GM18867 (cell line): ENCODE measurements around the gene OGFRL1.

Experiments
- ATAC-seq: cut with Tn5 transposase; IDR thresholded peaks from one replicate; pipeline ENCODE4 v1.9.1; 2021; ENCODE audit warnings: mild to moderate bottlenecking, moderate library complexity; ENCODE audit not compliant: unreplicated experiment

OGFRL1 gene

DNA sequence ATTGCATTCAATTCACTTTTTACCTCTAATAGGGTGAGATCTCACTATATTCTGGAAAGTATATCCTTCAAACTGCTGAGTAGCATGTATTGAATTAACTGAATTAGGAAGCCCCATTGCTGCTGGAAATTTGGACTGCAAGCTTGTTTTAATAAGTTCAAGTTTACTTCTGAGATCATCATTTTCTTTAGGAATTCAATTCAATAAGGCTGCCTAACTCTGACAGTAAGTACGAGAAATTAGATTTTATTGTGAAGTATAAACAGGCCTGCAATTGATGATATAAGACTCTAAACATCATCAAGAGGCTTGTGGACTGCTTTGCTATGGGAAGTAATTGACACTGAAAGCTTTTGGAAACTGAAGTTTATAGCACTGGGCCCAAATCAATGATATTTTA is 44.4 kb downstream of the OGFRL1 start:
- no peak for ATAC-seq

DNA sequence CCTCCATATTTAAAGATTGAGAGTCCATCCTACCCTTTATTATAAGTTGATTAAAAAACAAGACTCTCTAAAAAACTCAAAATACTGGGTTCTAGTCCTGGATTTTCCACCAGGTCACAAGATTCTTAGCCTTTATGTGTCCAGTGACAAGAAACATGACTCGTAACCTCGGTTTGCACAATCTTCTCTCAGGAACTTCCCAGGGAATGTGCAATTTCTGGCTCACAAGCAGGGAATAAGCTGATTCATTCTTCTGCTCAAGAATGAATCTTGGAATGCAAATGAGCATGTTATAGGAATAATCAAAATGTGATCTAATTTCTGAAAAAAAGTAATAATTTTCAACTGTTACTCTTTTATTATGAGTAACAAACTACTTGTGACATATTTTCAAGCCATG is 45.1 kb downstream of the OGFRL1 start:
- no peak for ATAC-seq

DNA sequence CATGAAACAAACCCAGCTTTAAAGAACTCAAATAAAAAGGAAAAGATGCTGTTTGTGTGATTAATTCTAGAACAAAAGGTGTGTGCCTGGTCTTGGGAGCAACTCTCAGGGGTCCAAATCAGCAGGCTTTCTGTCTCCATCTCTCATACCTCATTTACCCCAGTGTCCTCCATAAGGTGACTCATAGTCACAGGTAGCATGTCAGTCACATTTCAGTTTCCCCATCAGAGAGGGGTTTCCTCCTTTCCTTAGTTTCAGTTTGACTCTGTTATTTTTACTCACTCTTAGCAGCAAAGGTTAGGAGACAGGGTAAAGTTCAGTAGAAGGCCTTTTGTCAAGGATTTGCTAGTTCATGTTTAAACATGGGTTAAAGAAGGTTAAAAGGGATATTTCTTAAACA is 46.2 kb downstream of the OGFRL1 start:
- ATAC-seq: no peak

DNA sequence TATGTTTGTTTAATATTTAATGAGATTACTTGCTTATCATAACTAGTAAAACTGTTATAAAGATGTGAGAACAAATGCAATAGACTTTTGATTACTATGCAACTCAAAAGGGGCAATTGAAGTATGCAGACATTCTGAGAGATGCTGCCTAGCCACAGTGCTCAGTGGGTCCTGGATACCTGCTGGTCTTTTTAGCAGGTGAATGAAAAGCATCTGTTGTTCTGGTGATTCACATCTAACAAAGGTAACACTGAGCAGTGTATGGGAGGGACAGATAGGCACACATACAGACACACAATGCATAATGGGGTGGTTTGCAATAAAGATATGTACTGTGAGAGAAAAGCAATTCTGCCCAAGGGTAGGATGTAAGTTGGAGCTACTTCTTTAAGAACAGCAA is 46.9 kb downstream of the OGFRL1 start:
- no peak for ATAC-seq

DNA sequence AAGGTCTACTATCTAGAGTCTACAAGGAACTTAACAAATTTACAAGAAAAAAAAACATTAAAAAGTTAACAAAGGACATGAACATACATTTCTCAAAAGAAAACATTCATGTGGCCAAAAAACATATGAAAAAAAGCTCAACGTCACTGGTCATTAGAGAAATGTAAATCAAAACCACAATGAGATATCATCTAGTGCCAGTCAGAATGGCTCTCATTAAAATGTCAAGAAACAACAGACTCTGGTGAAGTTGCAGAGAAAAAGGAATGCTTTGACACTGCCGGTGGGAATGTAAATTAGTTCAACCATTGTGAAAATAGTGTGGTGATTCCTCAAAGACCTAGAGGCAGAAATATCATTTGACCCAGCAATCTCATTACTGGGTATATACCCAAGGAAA is 48.3 kb downstream of the OGFRL1 start:
- no peak for ATAC-seq

DNA sequence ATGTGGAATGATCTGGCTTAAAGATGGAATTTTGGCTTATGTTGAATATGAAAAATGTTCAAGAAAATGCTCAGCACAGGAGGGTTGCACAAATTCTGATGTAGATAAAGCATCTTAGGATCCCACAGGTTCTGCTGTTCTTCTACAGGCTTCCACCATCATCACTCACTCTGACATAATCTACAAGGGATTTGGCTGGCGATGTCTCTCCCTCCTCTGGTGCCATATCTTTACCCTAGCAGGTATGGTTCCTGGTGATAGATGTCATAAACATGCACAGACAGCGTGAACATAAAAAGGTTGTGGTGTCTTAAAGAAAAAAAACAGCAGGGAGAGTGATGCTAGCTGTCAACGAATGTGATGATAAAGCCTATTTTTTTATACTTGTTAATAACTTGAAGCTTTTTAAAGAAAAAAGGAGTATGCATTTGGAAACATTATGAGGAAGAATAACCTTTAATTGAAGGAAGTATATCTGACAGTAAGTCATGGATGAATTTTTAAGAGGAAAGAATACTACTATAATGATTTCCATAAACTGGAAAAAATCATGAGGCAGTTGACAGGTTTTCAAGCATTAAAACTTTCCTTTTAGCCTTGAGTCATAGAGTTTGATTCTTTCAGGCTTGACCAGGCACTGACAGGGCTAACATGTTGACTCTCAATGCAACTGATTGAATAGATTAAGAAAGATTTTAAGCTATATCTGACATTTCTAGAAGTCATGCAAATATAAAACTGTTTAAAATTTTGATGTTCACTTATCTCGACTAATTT is 50.1 kb downstream of the OGFRL1 start:
- no peak for ATAC-seq

DNA sequence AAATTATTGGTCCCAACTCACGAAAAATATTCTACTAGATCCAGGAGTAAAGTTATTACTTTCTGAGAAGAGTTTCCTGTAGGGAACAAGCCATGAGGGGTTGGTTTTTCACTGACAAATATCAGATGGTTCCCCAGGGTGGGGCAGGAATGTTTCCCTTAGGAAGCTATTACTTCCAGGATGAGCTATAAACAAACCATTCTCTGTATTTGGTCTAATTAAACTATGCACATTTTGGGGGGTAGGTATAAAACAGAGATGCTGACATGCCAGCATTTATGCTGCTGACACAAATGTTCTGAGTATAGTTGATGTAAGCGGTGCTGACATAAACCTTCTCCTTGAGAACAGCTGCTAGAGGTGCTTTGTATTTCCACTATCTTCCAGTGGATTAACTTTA is 54.2 kb downstream of the OGFRL1 start:
- ATAC-seq: no peak

DNA sequence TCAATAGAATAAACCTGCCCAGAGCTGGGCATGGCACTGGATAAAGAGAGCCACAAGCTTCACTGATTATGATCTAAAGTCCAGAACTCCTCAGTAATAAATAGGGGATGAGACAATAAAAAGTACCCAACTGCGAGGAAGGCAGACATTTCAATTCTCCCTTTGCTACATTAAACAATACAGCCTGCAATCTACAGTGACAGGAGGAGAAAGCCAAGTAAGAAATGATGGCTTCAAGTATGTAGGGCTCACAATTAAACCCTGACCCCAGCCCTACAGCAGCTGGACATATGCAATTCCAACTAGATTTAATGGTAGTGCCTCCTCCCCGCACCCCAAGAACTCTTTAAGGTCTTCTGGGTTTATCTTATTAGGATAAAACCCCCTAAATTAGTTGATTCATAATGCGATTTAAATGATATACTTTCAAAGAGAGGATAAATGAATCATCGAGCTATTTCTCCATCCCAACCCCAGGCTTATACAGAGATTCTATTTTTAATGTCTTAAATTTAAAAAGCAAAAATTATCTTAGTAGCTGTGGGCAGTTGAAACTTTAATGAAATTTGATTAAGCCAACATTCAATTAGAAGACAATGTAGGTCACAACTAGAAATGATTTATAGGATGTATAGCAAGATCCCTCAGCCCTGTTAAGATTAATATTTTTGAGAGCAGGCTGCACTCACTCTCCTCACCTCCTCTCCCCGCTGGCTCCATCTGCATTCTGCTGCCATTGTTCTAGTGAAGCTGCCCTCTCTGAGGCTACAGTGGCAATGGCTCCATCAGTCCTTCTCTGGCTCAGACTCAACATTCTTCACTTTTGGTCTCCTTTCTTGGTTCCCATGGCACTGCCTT is 57.1 kb downstream of the OGFRL1 start:
- ATAC-seq: no peak

DNA sequence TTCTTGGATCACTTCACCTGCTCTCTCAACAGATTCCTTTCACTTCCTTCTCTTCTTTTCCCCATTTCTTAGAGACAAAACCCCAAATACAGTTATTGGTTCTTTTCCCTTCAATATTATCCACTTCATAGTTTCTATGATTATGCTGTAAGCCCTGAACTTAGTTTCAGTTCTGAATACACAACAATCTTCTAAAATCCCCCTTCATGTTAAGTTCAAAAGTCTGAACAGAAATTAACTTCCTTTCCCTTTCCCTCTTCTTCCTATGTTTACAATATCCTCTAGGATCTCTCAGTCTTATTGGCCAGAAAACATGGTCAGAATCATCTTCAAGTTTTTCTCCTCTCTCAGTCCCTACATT is 57.7 kb downstream of the OGFRL1 start:
- ATAC-seq: no peak

DNA sequence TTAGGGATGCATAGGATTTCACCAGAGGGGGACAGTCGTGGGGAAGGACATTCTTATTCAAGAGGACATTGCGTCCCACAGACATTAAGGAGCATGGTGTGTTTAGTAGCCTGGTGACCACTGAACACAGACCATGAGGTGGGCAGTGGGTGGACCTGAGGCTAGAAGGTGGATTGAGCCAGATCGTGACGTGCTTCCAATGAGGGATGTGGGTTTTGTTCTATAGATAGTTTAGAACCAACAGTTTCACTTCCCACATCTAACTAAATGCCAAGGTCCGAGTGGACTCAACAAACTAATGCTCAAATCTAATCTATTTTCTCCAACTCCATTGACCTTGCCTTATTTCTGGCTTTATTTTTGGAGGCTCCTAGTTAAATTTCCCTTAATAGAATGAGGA is 58.5 kb downstream of the OGFRL1 start:
- no peak for ATAC-seq

DNA sequence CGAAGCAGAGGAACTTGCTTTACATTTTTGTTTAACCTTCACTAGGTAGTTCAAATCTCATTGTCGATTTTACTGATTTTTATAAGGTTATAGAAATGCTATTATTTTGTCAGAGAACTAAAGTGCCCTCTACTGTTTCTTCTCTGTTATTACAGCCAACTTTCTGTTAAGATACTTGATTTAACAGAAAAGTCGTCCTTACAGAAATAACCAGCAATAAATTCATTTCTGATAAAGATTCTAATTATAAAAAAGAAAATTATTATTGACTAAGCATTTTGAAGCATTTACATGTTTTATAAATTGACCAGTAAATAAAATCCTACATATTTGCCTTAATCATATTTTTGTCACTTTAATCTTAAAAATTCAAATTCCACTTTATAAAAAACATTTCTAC is 60.8 kb downstream of the OGFRL1 start:
- no peak for ATAC-seq

DNA sequence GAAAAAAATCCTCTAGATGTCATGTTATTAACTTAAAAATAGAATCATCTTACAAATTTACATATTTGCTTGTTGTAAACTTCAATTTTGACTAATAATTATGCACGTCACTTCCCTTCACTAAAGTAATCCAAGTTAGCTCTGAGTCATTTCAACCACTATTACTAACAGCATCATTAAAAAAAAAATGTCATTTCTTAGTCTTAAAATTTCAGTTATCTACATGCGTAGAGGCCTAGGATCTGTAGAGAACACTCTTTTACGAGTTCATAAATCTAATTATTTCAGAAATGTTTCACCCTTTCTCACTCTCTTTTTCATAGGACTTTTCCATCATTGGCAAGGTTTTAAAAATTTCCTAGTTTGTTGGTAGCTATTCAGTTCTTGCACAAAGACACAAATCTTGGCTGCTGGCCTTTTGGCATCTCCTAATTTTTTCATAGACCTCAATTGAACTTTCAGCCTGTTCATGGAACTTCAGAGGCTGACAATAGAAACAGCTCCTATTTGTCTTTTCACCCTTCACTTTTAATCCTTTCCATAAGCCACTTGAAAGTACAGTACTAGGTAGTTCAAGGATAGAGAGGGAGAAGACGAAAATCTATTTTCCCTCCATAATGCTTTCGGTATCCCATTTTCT is 61.5 kb downstream of the OGFRL1 start:
- peak; percentile 34 for ATAC-seq

DNA sequence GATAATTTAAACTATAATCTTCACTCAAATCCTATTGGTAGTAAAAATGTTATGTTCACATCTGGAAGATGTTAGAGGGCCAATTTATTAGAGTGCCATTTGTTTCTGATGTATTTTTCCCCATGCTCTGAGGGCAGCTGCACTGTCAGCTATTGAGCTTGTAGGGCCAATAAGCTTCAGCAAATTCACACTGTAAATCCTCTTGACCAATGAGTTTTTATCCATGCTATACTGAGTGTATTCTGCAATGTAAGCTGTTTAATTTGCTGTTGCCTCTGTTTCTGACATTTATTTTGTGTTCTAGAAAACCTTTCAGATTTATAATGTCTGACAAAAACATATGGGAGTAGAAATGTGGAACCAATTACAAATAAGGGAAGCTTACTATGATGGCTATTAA is 62.6 kb downstream of the OGFRL1 start:
- no peak for ATAC-seq
